HEK293 (cell line): ENCODE measurements around the gene CSMD2.

ENCODE experiments used
- CTCF ChIA-PET: fragments of 350-600 bp; formaldehyde crosslinking; extraction: SDS; loops from one replicate; lab custom pipeline; 2021; ENCODE audit warnings: antibody characterized with exemption; lab: Yijun Ruan, JAX
- POLR2A ChIA-PET: fragments of 300-600 bp; formaldehyde crosslinking; extraction: SDS; loops from one replicate; lab custom pipeline; 2020; ENCODE audit warnings: antibody characterized with exemption, inconsistent platforms; lab: Yijun Ruan, JAX
- H3K27ac ChIP-seq: fragments of 200-500 bp; sonication (Bioruptor generic); 2 replicates; pipeline ENCODE4 v1.5.1; 2014; ENCODE audit warnings: low read depth, low read length, control low read depth, inconsistent platforms; ENCODE audit errors: extremely low read depth
- H3K36me3 ChIP-seq, 2 experiments: fragments of 200-500 bp in 1 of 2; sonication (Bioruptor generic) in 1 of 2; 1 replicate in 1 of 2; 2 replicates in 1 of 2; pipeline ENCODE4 v1.5.1; 2014 to 2017; ENCODE audit warnings: inconsistent platforms in 2 of 2, low read length in 2 of 2; ENCODE audit not compliant: control insufficient read depth in 2 of 2, insufficient read depth in 1 of 2
- H3K4me1 ChIP-seq: fragments of 200-500 bp; sonication (Bioruptor generic); 2 replicates; pipeline ENCODE4 v1.5.1; 2014; ENCODE audit warnings: mild to moderate bottlenecking, low read length, inconsistent platforms; ENCODE audit not compliant: control insufficient read depth, insufficient read depth
- H3K4me3 ChIP-seq: 2 replicates; pipeline ENCODE4 v1.5.1; 2011; ENCODE audit warnings: low read depth, mild to moderate bottlenecking, control low read depth, low read length, moderate library complexity
- H3K9me3 ChIP-seq: fragments of 200-500 bp; sonication (Bioruptor generic); 2 replicates; pipeline ENCODE4 v1.5.1; 2014; ENCODE audit warnings: low read depth, low read length, inconsistent platforms; ENCODE audit not compliant: control insufficient read depth, insufficient read depth
- BCL11A ChIP-seq: fragments of 450-650 bp; formaldehyde crosslinking; IDR thresholded peaks from 2 replicates; pipeline ENCODE4 v1.5.1; 2016; ENCODE audit warnings: low read depth, missing biosample characterization, missing genetic modification characterization
- HOXA7 ChIP-seq: sonication (generic); formaldehyde crosslinking; IDR thresholded peaks from 2 replicates; pipeline ENCODE4 v1.8.1; 2022; ENCODE audit warnings: missing genetic modification reagents, borderline replicate concordance
- KLF10 ChIP-seq: fragments of 450-650 bp; IDR thresholded peaks from 2 replicates; pipeline ENCODE4 v1.5.1; 2018; ENCODE audit warnings: missing biosample characterization, mild to moderate bottlenecking, missing genetic modification characterization
- MEIS1 ChIP-seq: sonication (generic); formaldehyde crosslinking; IDR thresholded peaks from 2 replicates; pipeline ENCODE4 v1.8.1; 2022; ENCODE audit warnings: missing genetic modification reagents, mild to moderate bottlenecking, borderline replicate concordance
- RBAK ChIP-seq: fragments of 450-650 bp; formaldehyde crosslinking; IDR thresholded peaks from 2 replicates; pipeline ENCODE4 v1.5.1; 2016; ENCODE audit warnings: missing biosample characterization, missing genetic modification characterization
- REPIN1 ChIP-seq: fragments of 450-650 bp; formaldehyde crosslinking; IDR thresholded peaks from 2 replicates; pipeline ENCODE4 v1.5.1; 2017; ENCODE audit warnings: missing biosample characterization, missing genetic modification characterization, low read depth
- TRIM28 ChIP-seq: IDR thresholded peaks from 2 replicates; pipeline ENCODE4 v1.6.1; 2011; ENCODE audit warnings: low read length, control low read depth, borderline replicate concordance
- ZNF114 ChIP-seq: fragments of 450-650 bp; formaldehyde crosslinking; IDR thresholded peaks from 2 replicates; pipeline ENCODE4 v1.5.0; 2017; ENCODE audit warnings: missing biosample characterization, missing genetic modification characterization
- ZNF169 ChIP-seq: fragments of 450-650 bp; formaldehyde crosslinking; IDR thresholded peaks from 2 replicates; pipeline ENCODE4 v1.5.1; 2016; ENCODE audit warnings: missing biosample characterization, missing genetic modification characterization
- ZNF174 ChIP-seq: fragments of 450-650 bp; formaldehyde crosslinking; IDR thresholded peaks from 2 replicates; pipeline ENCODE4 v1.5.0; 2017; ENCODE audit warnings: missing biosample characterization, mild to moderate bottlenecking, missing genetic modification characterization
- ZNF184 ChIP-seq: fragments of 450-650 bp; IDR thresholded peaks from 2 replicates; pipeline ENCODE4 v1.5.1; 2018; ENCODE audit warnings: missing biosample characterization, mild to moderate bottlenecking, missing genetic modification characterization
- ZNF202 ChIP-seq: fragments of 450-650 bp; formaldehyde crosslinking; IDR thresholded peaks from 2 replicates; pipeline ENCODE4 v1.5.1; 2016; ENCODE audit warnings: missing biosample characterization, missing genetic modification characterization, borderline replicate concordance
- ZNF223 ChIP-seq: fragments of 450-650 bp; formaldehyde crosslinking; IDR thresholded peaks from 2 replicates; pipeline ENCODE4 v1.5.1; 2016; ENCODE audit warnings: missing biosample characterization, missing genetic modification characterization
- ZNF280D ChIP-seq: fragments of 450-650 bp; formaldehyde crosslinking; IDR thresholded peaks from 2 replicates; pipeline ENCODE4 v1.5.1; 2016; ENCODE audit warnings: missing biosample characterization, missing genetic modification characterization
- ZNF311 ChIP-seq: fragments of 450-650 bp; formaldehyde crosslinking; IDR thresholded peaks from 2 replicates; pipeline ENCODE4 v1.5.1; 2017; ENCODE audit warnings: missing biosample characterization, missing genetic modification characterization, borderline replicate concordance
- ZNF354C ChIP-seq: fragments of 450-650 bp; formaldehyde crosslinking; IDR thresholded peaks from 2 replicates; pipeline ENCODE4 v1.5.1; 2016; ENCODE audit warnings: missing biosample characterization, missing genetic modification characterization, low read depth, borderline replicate concordance
- ZNF362 ChIP-seq: fragments of 450-650 bp; formaldehyde crosslinking; IDR thresholded peaks from 2 replicates; pipeline ENCODE4 v1.5.1; 2016; ENCODE audit warnings: missing biosample characterization, missing genetic modification characterization
- ZNF366 ChIP-seq: fragments of 450-650 bp; formaldehyde crosslinking; conservative IDR thresholded peaks from 2 replicates; pipeline ENCODE4 v1.5.1; 2016; ENCODE audit warnings: missing biosample characterization, missing genetic modification characterization
- ZNF48 ChIP-seq: fragments of 450-650 bp; formaldehyde crosslinking; IDR thresholded peaks from 2 replicates; pipeline ENCODE4 v1.5.1; 2016; ENCODE audit warnings: missing biosample characterization, missing genetic modification characterization
- ZNF560 ChIP-seq: fragments of 450-650 bp; formaldehyde crosslinking; IDR thresholded peaks from 2 replicates; pipeline ENCODE4 v1.5.1; 2017; ENCODE audit warnings: missing biosample characterization, missing genetic modification characterization, borderline replicate concordance
- ZNF596 ChIP-seq: fragments of 450-650 bp; IDR thresholded peaks from 2 replicates; pipeline ENCODE4 v1.5.0; 2018; ENCODE audit warnings: missing biosample characterization, mild to moderate bottlenecking, missing genetic modification characterization, moderate library complexity
- ZNF626 ChIP-seq: fragments of 450-650 bp; sonication (Bioruptor Pico); formaldehyde crosslinking; IDR thresholded peaks from 2 replicates; pipeline ENCODE4 v1.5.1; 2018; ENCODE audit warnings: missing biosample characterization, missing genetic modification characterization, inconsistent platforms
- ZNF645 ChIP-seq: fragments of 450-650 bp; formaldehyde crosslinking; IDR thresholded peaks from 2 replicates; pipeline ENCODE4; 2016; ENCODE audit warnings: missing biosample characterization, missing genetic modification characterization
- ZNF664 ChIP-seq: fragments of 450-650 bp; formaldehyde crosslinking; IDR thresholded peaks from 2 replicates; pipeline ENCODE4 v1.5.1; 2016; ENCODE audit warnings: missing biosample characterization, missing genetic modification characterization
- ZNF792 ChIP-seq: fragments of 450-650 bp; formaldehyde crosslinking; IDR thresholded peaks from 2 replicates; pipeline ENCODE4 v1.5.1; 2016; ENCODE audit warnings: missing biosample characterization, missing genetic modification characterization
- ZSCAN4 ChIP-seq: fragments of 450-650 bp; formaldehyde crosslinking; IDR thresholded peaks from 2 replicates; pipeline ENCODE4 v1.5.1; 2017; ENCODE audit warnings: missing biosample characterization, missing genetic modification characterization

Gene CSMD2

GRCh38 chr1:33955096-33955495 is 209.9 kb downstream of the CSMD2 start (continued):
- no peak for TF ChIP-seq ZNF354C
- TF ChIP-seq ZNF645 (tag by site-specific recombination), result no peak

- H3K9me3 ChIP-seq, result no peaks in the 10 kb centered on the region
- H3K4me1 ChIP-seq, result no peaks in the 10 kb centered on the region
- ChIA-PET POLR2A (no interaction called here), CTCF (no interaction called here)
- no peak overlapping the region for H3K27ac ChIP-seq
- TF ChIP-seq TRIM28 (no peak), ZNF280D (tag by site-specific recombination) (no peak), ZNF223 (no peak), ZNF174 (tag by site-specific recombination) (no peak), ZNF626 (tag by site-specific recombination) (no peak), BCL11A (tag by site-specific recombination) (no peak), ZNF184 (tag by site-specific recombination) (no peak), ZNF560 (tag by site-specific recombination) (no peak), REPIN1 (tag by site-specific recombination) (no peak), ZNF362 (tag by site-specific recombination) (no peak), KLF10 (tag by site-specific recombination) (no peak), ZNF48 (tag by site-specific recombination) (no peak), MEIS1 (CRISPR knock-in tag) (no peak), RBAK (tag by site-specific recombination) (no peak), ZNF664 (no peak), ZNF596 (tag by site-specific recombination) (no peak), ZNF202 (tag by site-specific recombination) (no peak), HOXA7 (CRISPR knock-in tag) (no peak)
- H3K4me3 ChIP-seq, result no peak overlapping the region
- no peaks in the 10 kb centered on the region for H3K36me3 ChIP-seq
Observed at GRCh38 chr1:33949570-33949969, 215.5 kb downstream of the CSMD2 start.

GRCh38 chr1:33948291-33948690 is 216.7 kb downstream of the CSMD2 start:
- H3K4me3 ChIP-seq, result no peak overlapping the region
- H3K36me3 ChIP-seq, result no peaks in the 10 kb centered on the region
- ChIA-PET CTCF (no interaction called here), POLR2A (no interaction called here)
- no peaks in the 10 kb centered on the region for H3K4me1 ChIP-seq
- H3K9me3 ChIP-seq, result no peaks in the 10 kb centered on the region
- no peak overlapping the region for H3K27ac ChIP-seq
- TF ChIP-seq KLF10 (tag by site-specific recombination) (no peak), ZNF114 (tag by site-specific recombination) (no peak), ZNF169 (tag by site-specific recombination) (no peak), ZSCAN4 (tag by site-specific recombination) (no peak), ZNF560 (tag by site-specific recombination) (no peak), ZNF792 (tag by site-specific recombination) (no peak), ZNF48 (tag by site-specific recombination) (no peak), ZNF366 (no peak), ZNF311 (no peak), ZNF645 (tag by site-specific recombination) (no peak)
